Measurements from ENCODE around the gene OGDH. TPM values are rescaled to one million over a fixed set of nuclear protein-coding genes. Genes with fewer than 3 reads are reported as not detected.

The OGDH gene
- total RNA-seq, 1 donor from 2014 or later, result 664 TPM

GRCh38 chr7:44738876-44739665, 132.6 kb downstream of the OGDH start:
- intact Hi-C loops (cut with DNase I), result no loop called here
- DNase-seq (no peak), ATAC-seq (ENCODE audit: poor library complexity) (no peak)

GRCh38 chr7:44740055-44740454, 133.6 kb downstream of the OGDH start:
- intact Hi-C loops (cut with DNase I), result no loop called here
- no peak for DNase-seq
- no peak for ATAC-seq (ENCODE audit: poor library complexity)

GRCh38 chr7:44743750-44744149, 137.3 kb downstream of the OGDH start:
- no peak for ATAC-seq (ENCODE audit: poor library complexity)
- no peak for DNase-seq
- intact Hi-C loops (cut with DNase I), result no loop called here

- intact Hi-C loops (cut with DNase I), result no loop called here
- ATAC-seq (ENCODE audit: poor library complexity), result peak; percentile 98
- peak; percentile 96 for DNase-seq
Observed at GRCh38 chr7:44748045-44748947, 141.9 kb downstream of the OGDH start, which contains the start of gene ZMIZ2. ZMIZ2 (plus strand) TSS chr7:44748847; CDS start chr7:44756250, 7,403 bp downstream.

GRCh38 chr7:44748948-44749731, 142.7 kb downstream of the OGDH start:
- ATAC-seq (ENCODE audit: poor library complexity) (no peak), DNase-seq (no peak)
- intact Hi-C loops (cut with DNase I), result no loop called here

GRCh38 chr7:44749992-44750391, 143.6 kb downstream of the OGDH start:
- DNase-seq (no peak), ATAC-seq (ENCODE audit: poor library complexity) (no peak)
- intact Hi-C loops (cut with DNase I), result loop anchor here (5.0 to 10.0 kb wide), 2 partner anchors 42 to 145 kb away; partner anchors contain the start of gene OGDH

GRCh38 chr7:44750424-44750823, 144.0 kb downstream of the OGDH start:
- ATAC-seq (ENCODE audit: poor library complexity), result no peak
- intact Hi-C loops (cut with DNase I), result loop anchor here (5.0 to 10.0 kb wide), 2 partner anchors 42 to 146 kb away; partner anchors contain the start of gene OGDH
- DNase-seq, result no peak

- DNase-seq (no peak), ATAC-seq (ENCODE audit: poor library complexity) (peak; percentile 4)
- intact Hi-C loops (cut with DNase I), result loop anchor here (5.0 to 10.0 kb wide), 2 partner anchors 41 to 146 kb away; partner anchors contain the start of gene OGDH
Observed at GRCh38 chr7:44750921-44751571, 144.6 kb downstream of the OGDH start.

GRCh38 chr7:44752822-44753221, 146.4 kb downstream of the OGDH start:
- no peak for DNase-seq
- intact Hi-C loops (cut with DNase I), result loop anchor here (5.0 to 10.0 kb wide), 2 partner anchors 39 to 148 kb away; partner anchors contain the start of gene OGDH
- ATAC-seq (ENCODE audit: poor library complexity), result no peak

GRCh38 chr7:44754802-44755697, 148.6 kb downstream of the OGDH start:
- DNase-seq, result no peak
- intact Hi-C loops (cut with DNase I), result loop anchor here (5.0 to 10.0 kb wide), 2 partner anchors 37 to 150 kb away; partner anchors contain the start of gene OGDH
- no peak for ATAC-seq (ENCODE audit: poor library complexity)

GRCh38 chr7:44755698-44756627, 149.5 kb downstream of the OGDH start:
- no peak for DNase-seq
- intact Hi-C loops (cut with DNase I), result loop anchor here (10.0 kb wide), 1 partner anchor 151 kb away; the partner anchor contains the start of gene OGDH
- ATAC-seq (ENCODE audit: poor library complexity), result no peak

- no peak for DNase-seq
- intact Hi-C loops (cut with DNase I), result loop anchor here (10.0 kb wide), 1 partner anchor 152 kb away; the partner anchor contains the start of gene OGDH
- no peak for ATAC-seq (ENCODE audit: poor library complexity)
Observed at GRCh38 chr7:44756904-44757303, 150.5 kb downstream of the OGDH start.

- ATAC-seq (ENCODE audit: poor library complexity), result peak; percentile 81
- DNase-seq, result peak; percentile 89
- intact Hi-C loops (cut with DNase I), result loop anchor here (10.0 kb wide), 1 partner anchor 153 kb away; the partner anchor contains the start of gene OGDH
Observed at GRCh38 chr7:44757311-44757710, 150.9 kb downstream of the OGDH start.

- DNase-seq (no peak), ATAC-seq (ENCODE audit: poor library complexity) (no peak)
- intact Hi-C loops (cut with DNase I), result loop anchor here (10.0 kb wide), 1 partner anchor 153 kb away; the partner anchor contains the start of gene OGDH
Observed at GRCh38 chr7:44757739-44758138, 151.3 kb downstream of the OGDH start.

Data from Right ventricle myocardium superior (tissue), 1 donor.